ENCODE results near the gene ACOT8. TPM values are rescaled to one million over a fixed set of nuclear protein-coding genes. Genes with fewer than 3 reads are reported as not detected.

The ACOT8 gene
- total and polyA plus RNA-seq, 11 donors, result 22.5 to 57.8 (median 32.4) TPM

DNA sequence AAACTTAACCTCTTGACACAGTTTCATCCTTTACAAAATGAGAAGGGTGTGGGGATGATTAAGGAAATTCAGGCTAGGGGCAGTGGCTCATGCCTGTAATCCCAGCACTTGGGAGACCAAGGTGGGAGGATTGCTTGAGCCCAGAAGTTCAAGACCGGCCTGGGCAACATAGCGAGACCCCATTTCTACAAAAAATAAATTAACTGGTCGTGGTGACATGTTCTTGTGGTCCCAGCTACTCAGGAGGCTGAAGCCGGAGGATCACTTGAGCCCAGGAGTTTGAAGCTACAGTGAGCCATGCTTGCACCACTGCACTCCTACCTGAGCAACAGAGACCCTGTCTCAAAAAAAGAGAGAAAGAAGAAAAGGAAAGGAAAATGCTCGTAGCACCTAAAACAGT is 9.3 kb upstream of the ACOT8 start:
- ATAC-seq (no peak), DNase-seq (no peak)
- Histone ChIP-seq H3K27ac (no peak overlapping the region), H3K27me3 (no peaks in the 10 kb centered on the region), H3K9me3 (no peaks in the 10 kb centered on the region), H3K36me3 (no peaks in the 10 kb centered on the region), H3K4me3 (no peak overlapping the region), H3K4me1 (no peaks in the 10 kb centered on the region)
- intact Hi-C loops (cut with DNase I), result no loop called here
- TF ChIP-seq POLR2A (IDR thresholded peaks at IDR 0.05), result no peak
- TF ChIP-seq CTCF (IDR thresholded peaks at IDR 0.05), result no peak
- 90 to 99% (median 97%) methylated on average over 5 of the region's 5 CpGs for WGBS, 4 donors

GRCh38 chr20:45863543-45864470 is 6.6 kb upstream of the ACOT8 start:
- TF ChIP-seq POLR2A (IDR thresholded peaks at IDR 0.05) (no peak), CTCF (IDR thresholded peaks at IDR 0.05) (no peak)
- Histone ChIP-seq H3K27ac (no peak overlapping the region), H3K4me3 (no peak overlapping the region), H3K4me1 (peaks cover 0 to 3% (median under 1%) of the 10 kb centered on the region in 12 donors), H3K36me3 (no peaks in the 10 kb centered on the region), H3K27me3 (no peaks in the 10 kb centered on the region), H3K9me3 (no peaks in the 10 kb centered on the region)
- no peak for DNase-seq
- no peak for ATAC-seq
- 90 to 92% (median 91%) methylated on average over 7 of the region's 7 CpGs for WGBS, 4 donors
- intact Hi-C loops (cut with DNase I), result no loop called here

GRCh38 chr20:45861221-45862075 is 4.3 kb upstream of the ACOT8 start:
- Histone ChIP-seq H3K27ac (no peak overlapping the region), H3K27me3 (no peaks in the 10 kb centered on the region), H3K36me3 (no peaks in the 10 kb centered on the region), H3K9me3 (no peaks in the 10 kb centered on the region), H3K4me1 (peaks cover 0 to 17% (median 12%) of the 10 kb centered on the region in 12 donors), H3K4me3 (no peak overlapping the region)
- ATAC-seq (no peak), DNase-seq (no peak)
- 91 to 95% (median 93%) methylated on average over 7 of the region's 7 CpGs for WGBS, 4 donors
- intact Hi-C loops (cut with DNase I), result no loop called here
- TF ChIP-seq POLR2A (IDR thresholded peaks at IDR 0.05) (no peak), CTCF (IDR thresholded peaks at IDR 0.05) (no peak)

Data from heart left ventricle (tissue), 16 donors.